LNCAP (cell line): ENCODE data around the gene SGCG.

Source experiments
- CTCF ChIP-seq: fragments of 450-650 bp; IDR thresholded peaks from 2 replicates; pipeline ENCODE4 v1.5.1; 2017; ENCODE audit warnings: mild to moderate bottlenecking

SGCG gene

GRCh38 chr13:23359882-23360281 is 179.1 kb downstream of the SGCG start:
- no peak for TF ChIP-seq CTCF

GRCh38 chr13:23365652-23366051 is 184.9 kb downstream of the SGCG start:
- no peak for TF ChIP-seq CTCF

DNA sequence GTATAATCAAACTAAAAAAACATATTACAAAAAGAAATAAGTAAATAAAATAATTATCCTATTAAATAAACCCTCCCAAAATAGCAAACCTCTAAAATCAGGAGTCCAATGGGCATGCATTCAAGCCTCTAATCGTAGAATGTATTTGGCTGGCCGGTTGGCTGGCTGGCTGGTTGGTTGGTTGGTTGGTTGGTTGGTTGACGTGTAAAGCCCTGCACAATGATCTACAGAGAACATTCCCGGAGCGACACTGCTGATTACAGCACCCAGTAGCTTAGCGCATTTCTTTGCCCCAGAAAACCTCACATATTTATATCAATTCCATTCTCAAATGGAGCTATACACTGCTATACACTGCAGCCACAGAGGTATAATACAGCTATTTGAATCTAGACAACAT is 187.1 kb downstream of the SGCG start:
- no peak for TF ChIP-seq CTCF

- no peak for TF ChIP-seq CTCF
These were observed 191.6 kb downstream of the SGCG start for GRCh38 chr13:23372264-23372906.
